ENCODE results near the gene LAMB2. TPM values are rescaled to one million over a fixed set of nuclear protein-coding genes. Genes with fewer than 3 reads are reported as not detected.

The LAMB2 gene
- total and polyA plus RNA-seq, 2 of the 8 experiments (the other 6 are each of a cell fraction or from before 2014, with no cell fraction given) = 112 to 153 TPM

DNA sequence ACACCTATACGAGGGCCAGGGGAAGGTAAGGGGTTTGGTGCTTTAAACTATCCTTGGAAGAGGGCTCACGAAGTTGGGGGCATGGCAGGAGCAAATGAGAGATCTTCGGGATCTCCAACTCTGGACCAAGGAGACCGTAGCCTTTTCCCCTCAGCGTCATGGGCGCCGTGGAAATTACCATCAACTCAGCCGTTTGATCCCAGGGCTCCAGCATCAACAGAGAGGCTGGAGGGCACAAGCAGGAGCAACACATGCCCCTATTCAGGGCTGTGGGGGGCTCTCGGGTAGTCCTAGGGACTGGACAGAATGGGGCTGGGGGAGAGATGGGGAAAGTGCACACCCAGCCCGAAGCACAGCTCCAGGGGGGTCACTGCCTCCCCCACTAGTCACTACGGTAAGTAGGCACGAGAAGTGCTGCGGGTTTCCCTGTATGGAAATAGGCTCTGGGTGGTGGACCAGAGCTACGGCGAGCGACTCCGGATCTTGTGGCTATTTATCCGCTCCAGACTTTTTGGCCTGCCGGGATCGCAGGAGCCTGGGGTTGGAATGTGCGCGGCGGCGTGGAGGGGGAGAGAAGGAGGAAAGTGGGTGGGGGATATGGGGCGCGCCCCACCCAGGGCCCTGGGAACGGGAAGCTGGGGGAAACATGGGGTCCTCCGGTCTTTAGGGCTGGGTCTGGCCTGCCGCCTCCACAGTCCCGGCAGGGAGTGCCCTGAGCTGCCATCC is 539 bp upstream of the LAMB2 start (continued):
- TF ChIP-seq KDM1A (IDR thresholded peaks at IDR 0.05; ENCODE audit: borderline replicate concordance, low read length) (no peak), SIX5 (IDR thresholded peaks at IDR 0.05; ENCODE audit: low read depth, low read length) (no peak), NANOG (IDR thresholded peaks at IDR 0.05; ENCODE audit: insufficient read depth, low read depth, low read length, poor library complexity, severe bottlenecking) (peak; percentile 24)
- TF ChIP-seq, protein P1, sequence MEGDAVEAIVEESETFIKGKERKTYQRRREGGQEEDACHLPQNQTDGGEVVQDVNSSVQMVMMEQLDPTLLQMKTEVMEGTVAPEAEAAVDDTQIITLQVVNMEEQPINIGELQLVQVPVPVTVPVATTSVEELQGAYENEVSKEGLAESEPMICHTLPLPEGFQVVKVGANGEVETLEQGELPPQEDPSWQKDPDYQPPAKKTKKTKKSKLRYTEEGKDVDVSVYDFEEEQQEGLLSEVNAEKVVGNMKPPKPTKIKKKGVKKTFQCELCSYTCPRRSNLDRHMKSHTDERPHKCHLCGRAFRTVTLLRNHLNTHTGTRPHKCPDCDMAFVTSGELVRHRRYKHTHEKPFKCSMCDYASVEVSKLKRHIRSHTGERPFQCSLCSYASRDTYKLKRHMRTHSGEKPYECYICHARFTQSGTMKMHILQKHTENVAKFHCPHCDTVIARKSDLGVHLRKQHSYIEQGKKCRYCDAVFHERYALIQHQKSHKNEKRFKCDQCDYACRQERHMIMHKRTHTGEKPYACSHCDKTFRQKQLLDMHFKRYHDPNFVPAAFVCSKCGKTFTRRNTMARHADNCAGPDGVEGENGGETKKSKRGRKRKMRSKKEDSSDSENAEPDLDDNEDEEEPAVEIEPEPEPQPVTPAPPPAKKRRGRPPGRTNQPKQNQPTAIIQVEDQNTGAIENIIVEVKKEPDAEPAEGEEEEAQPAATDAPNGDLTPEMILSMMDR (IDR thresholded peaks at IDR 0.05; ENCODE audit: control extremely low read depth in 1 of 3, insufficient read depth in 1 of 3, low read depth in 1 of 3, low read length in 3 of 3) = no peak
